Choroid plexus epithelial cell (primary cell): ENCODE measurements around the gene ARHGAP22.

Experiments used
- DNase-seq: peaks from one replicate; pipeline ENCODE4 v3.0.0-alpha.2; 2010; ENCODE audit warnings: low read depth
- H3K4me3 ChIP-seq: 2 replicates; pipeline ENCODE4 v1.5.1; 2011; ENCODE audit warnings: low read depth, mild to moderate bottlenecking, control low read depth, low read length, moderate library complexity
- CTCF ChIP-seq: conservative IDR thresholded peaks from 2 replicates; pipeline ENCODE4 v1.5.1; 2011; ENCODE audit warnings: low read depth, mild to moderate bottlenecking, control low read depth, inconsistent platforms, low read length, moderate library complexity

ARHGAP22 gene

GRCh38 chr10:48594371-48594770 lies 10.5 kb downstream of the ARHGAP22 start:
- H3K4me3 ChIP-seq: no peak overlapping the region
- DNase-seq: no peak
- no peak for TF ChIP-seq CTCF

DNA sequence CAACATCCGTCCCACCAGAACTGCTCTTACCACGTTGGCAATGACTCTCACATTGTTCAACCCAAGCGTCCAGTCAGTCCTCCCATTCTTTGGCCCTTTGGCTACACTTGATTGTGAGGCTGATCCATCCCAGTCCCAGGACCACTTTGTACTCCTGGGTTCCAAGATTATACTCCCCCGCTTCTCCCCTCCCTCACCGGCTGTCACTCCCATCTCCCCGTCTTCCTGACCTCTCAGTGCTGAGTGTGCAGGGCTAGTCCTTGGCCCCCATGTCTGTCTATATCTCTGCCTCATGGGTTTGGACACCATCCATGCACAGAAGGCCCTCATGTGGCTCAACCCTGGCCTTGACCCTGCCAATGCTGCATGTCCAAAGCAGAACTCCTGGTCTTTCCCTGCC lies 12.5 kb downstream of the ARHGAP22 start:
- no peak for DNase-seq
- TF ChIP-seq CTCF: no peak

GRCh38 chr10:48590945-48591344 lies 13.9 kb downstream of the ARHGAP22 start:
- TF ChIP-seq CTCF: no peak
- H3K4me3 ChIP-seq: no peak overlapping the region
- no peak for DNase-seq

More for the DNA sequence above, 12.5 kb downstream of the ARHGAP22 start:
- no peak overlapping the region for H3K4me3 ChIP-seq

- H3K4me3 ChIP-seq: no peak overlapping the region
- peak; percentile 82 for DNase-seq
- TF ChIP-seq CTCF: no peak
These were observed 15.6 kb downstream of the ARHGAP22 start for GRCh38 chr10:48589266-48589665.

- H3K4me3 ChIP-seq: no peak overlapping the region
- no peak for DNase-seq
- TF ChIP-seq CTCF: no peak
These were observed 17.1 kb downstream of the ARHGAP22 start for GRCh38 chr10:48587819-48588218.

- no peak overlapping the region for H3K4me3 ChIP-seq
- TF ChIP-seq CTCF: no peak
- DNase-seq: no peak
These were observed 17.8 kb downstream of the ARHGAP22 start for GRCh38 chr10:48587101-48587500.

- H3K4me3 ChIP-seq: no peak overlapping the region
- no peak for DNase-seq
- TF ChIP-seq CTCF: no peak
These were observed 21.9 kb downstream of the ARHGAP22 start for GRCh38 chr10:48582970-48583369.
